Adrenal gland (tissue), 12 donors: ENCODE data around the gene B9D1. TPM values are rescaled to one million over a fixed set of nuclear protein-coding genes. Genes with fewer than 3 reads are reported as not detected.

ENCODE experiments used
- DNase-seq, 7 donors: peaks; one replicate each; pipeline ENCODE4 v3.0.0-alpha.2; 2019 to 2020
- H3K27ac ChIP-seq, 5 donors: fragments of 200-600 bp; sonication (generic) in 4 of 5; 1 replicate in 3 of 5; 2 replicates in 2 of 5; pipeline versions ENCODE4 v1.5.1 to v1.8.0; 2016 to 2020; ENCODE audit warnings: mild to moderate bottlenecking in 1 of 5
- H3K27me3 ChIP-seq: fragments of 200-600 bp; 2 replicates; pipeline ENCODE4 v1.8.0; 2021
- H3K36me3 ChIP-seq, 2 donors: fragments of 200-600 bp; replicated peaks in 1 of 2; 1 replicate in 1 of 2; 2 replicates in 1 of 2; pipeline versions ENCODE4 v1.5.1 to v1.8.0; 2018 to 2022
- H3K4me1 ChIP-seq, 2 donors: fragments of 200-600 bp; replicated peaks in 1 of 2; 1 replicate in 1 of 2; 2 replicates in 1 of 2; pipeline versions ENCODE4 v1.5.1 to v1.8.0; 2018 to 2021
- H3K4me3 ChIP-seq, 4 donors: fragments of 200-600 bp; sonication (generic) in 3 of 4; one replicate each; pipeline ENCODE4 v1.5.1; 2016 to 2018
- H3K9me3 ChIP-seq, 3 donors: fragments of 200-600 bp; sonication (generic) in 1 of 3; replicated peaks in 1 of 3; 1 replicate in 2 of 3; 2 replicates in 1 of 3; pipeline versions ENCODE4 v1.5.1 to v1.8.0; 2016 to 2021
- POLR2A ChIP-seq, 2 donors: fragments of 450-650 bp; IDR thresholded peaks; one replicate each; pipeline ENCODE4 v1.6.1; 2017; ENCODE audit warnings: antibody characterized with exemption in 2 of 2, mild to moderate bottlenecking in 2 of 2, moderate library complexity in 1 of 2
- WGBS, 4 donors: extraction: QIAGEN DNeasy Blood & Tissue Kit in 2 of 4; methylation state at CpG; one replicate each; pipeline versions ENCODE4 v1.1.5 to v1.1.7; 2013 to 2017; 5-methylcytosine and 5-hydroxymethylcytosine counted together
- intact Hi-C, 2 donors: fragments of 100-400 bp; cut with DNase I; formaldehyde crosslinking; loops; one replicate each; pipeline versions ENCODE4 v1.14.1 to v1.15.0; 2022 to 2023
- microRNA counts, 2 donors: library from miRNA; unstranded; fragments of <30 nt; microRNA quantifications; one replicate each; lab custom pipeline; 2016
- microRNA-seq, 3 donors: library from miRNA; unstranded; fragments of <30 nt; microRNA quantifications; one replicate each; pipeline ENCODE4, GENCODE V29; 2017 to 2020
- polyA plus RNA-seq, 3 donors: library from polyadenylated mRNA; stranded (reverse); fragments of 200-250 nt in 2 of 3; fragments of 350-450 nt in 1 of 3; fragmentation: Illumina TruSeq in 1 of 3; extraction: RNeasy Lipid Tissue Mini Kit (QIAGEN cat#74804) in 1 of 3; gene quantifications; one replicate each; pipeline ENCODE4 v1.2.3, GENCODE V29; 2013 to 2014
- small RNA-seq, 2 donors: library from RNA; depleted of rRNA; stranded (forward); fragments of <200 nt; gene quantifications; one replicate each; pipeline ENCODE3, GENCODE V24; 2016
- total RNA-seq, 9 donors: library from RNA; depleted of rRNA in 4 of 9; stranded (reverse); fragments of >200 nt in 4 of 9; fragments of 120-200 nt in 1 of 9; fragmentation: NEBNext Ultra II Directional in 1 of 9; extraction: Animal tissue kit (Norgen Biotek cat#: 25700) in 1 of 9; gene quantifications; one replicate each; pipeline versions ENCODE4 v1.1.0 to v1.2.4, GENCODE V29; 2013 to 2023
- TF ChIP-seq, protein P1 (sequence below), 6 experiments: fragments of 450-650 bp in 4 of 6; fragments of 200-600 bp in 2 of 6; sonication (generic) in 1 of 6; IDR thresholded peaks; 1 replicate in 5 of 6; 2 replicates in 1 of 6; pipeline versions ENCODE4 v1.5.1 to v1.8.0; 2016 to 2021; ENCODE audit warnings: antibody characterized with exemption in 6 of 6, mild to moderate bottlenecking in 2 of 6, moderate library complexity in 1 of 6
- donor health status: healthy with polysubstance abuse.
- donor health status: Bipolar disorder and iron deficiency.
- donor health status: DM: yes; HTN: yes; CAD: no.
- donor health status: DM: no; HTN: no; CAD: no.
- donor health status: DM: no; HTN: no; CAD: no.
- donor health status: DM: yes; HTN: yes; CAD: no.

The B9D1 gene
- total and polyA plus RNA-seq, 12 donors, result 19.3 to 67.7 (median 30.1) TPM

- Histone ChIP-seq H3K4me1 (peaks cover 15 to 35% of the 10 kb centered on the region in 2 donors), H3K27ac (peak overlapping the region in 1 of 5 donors; percentile 48), H3K36me3 (no peaks in the 10 kb centered on the region), H3K9me3 (no peaks in the 10 kb centered on the region), H3K27me3 (no peaks in the 10 kb centered on the region), H3K4me3 (no peak overlapping the region)
- TF ChIP-seq, protein P1, sequence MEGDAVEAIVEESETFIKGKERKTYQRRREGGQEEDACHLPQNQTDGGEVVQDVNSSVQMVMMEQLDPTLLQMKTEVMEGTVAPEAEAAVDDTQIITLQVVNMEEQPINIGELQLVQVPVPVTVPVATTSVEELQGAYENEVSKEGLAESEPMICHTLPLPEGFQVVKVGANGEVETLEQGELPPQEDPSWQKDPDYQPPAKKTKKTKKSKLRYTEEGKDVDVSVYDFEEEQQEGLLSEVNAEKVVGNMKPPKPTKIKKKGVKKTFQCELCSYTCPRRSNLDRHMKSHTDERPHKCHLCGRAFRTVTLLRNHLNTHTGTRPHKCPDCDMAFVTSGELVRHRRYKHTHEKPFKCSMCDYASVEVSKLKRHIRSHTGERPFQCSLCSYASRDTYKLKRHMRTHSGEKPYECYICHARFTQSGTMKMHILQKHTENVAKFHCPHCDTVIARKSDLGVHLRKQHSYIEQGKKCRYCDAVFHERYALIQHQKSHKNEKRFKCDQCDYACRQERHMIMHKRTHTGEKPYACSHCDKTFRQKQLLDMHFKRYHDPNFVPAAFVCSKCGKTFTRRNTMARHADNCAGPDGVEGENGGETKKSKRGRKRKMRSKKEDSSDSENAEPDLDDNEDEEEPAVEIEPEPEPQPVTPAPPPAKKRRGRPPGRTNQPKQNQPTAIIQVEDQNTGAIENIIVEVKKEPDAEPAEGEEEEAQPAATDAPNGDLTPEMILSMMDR (IDR thresholded peaks at IDR 0.05), result no peak
- no peak for TF ChIP-seq POLR2A (IDR thresholded peaks at IDR 0.05)
- WGBS, 4 donors, result 61 to 67% (median 64%) methylated on average over 7 to 8 of the region's 8 CpGs
- peak in 1 of 7 donors; percentile 25 for DNase-seq
- intact Hi-C loops, result no loop called here
These were observed 66.9 kb downstream of the B9D1 start for GRCh38 chr17:19295473-19296135.

GRCh38 chr17:19294443-19294842 is 68.1 kb downstream of the B9D1 start:
- Histone ChIP-seq H3K9me3 (no peaks in the 10 kb centered on the region), H3K4me1 (peaks cover 22 to 46% of the 10 kb centered on the region in 2 donors), H3K27ac (no peak overlapping the region), H3K36me3 (no peaks in the 10 kb centered on the region), H3K4me3 (no peak overlapping the region), H3K27me3 (no peaks in the 10 kb centered on the region)
- intact Hi-C loops, result no loop called here
- no peak for TF ChIP-seq POLR2A (IDR thresholded peaks at IDR 0.05)
- TF ChIP-seq, protein P1 (IDR thresholded peaks at IDR 0.05), result no peak
- no peak for DNase-seq
- WGBS, 4 donors, result 82 to 91% (median 88%) methylated on average over 3 of the region's 3 CpGs

MicroRNAs within 50 kb of the gene (microRNA counts, 767-probe panel; counts per million panel counts)
- 3,771 to 3,952 counts per million in 2 donors for microRNA hsa-miR-1180 (lab: Ali Mortazavi, UCI)

Small RNAs within 50 kb of the gene (microRNA-seq; reads per million reads assigned to microRNA genes)
- gene MIR1180, result 472 to 1,593 (median 841) reads per million in 3 donors

Small RNAs within 50 kb of the gene (small RNA-seq; reads per million reads assigned to genes)
- gene MIR1180, result 11.0 to 16.4 reads per million in 2 donors

Other genes with a start within 250 kb of the B9D1 start
- 1 to 10 TPM in 7 of 9 donors, under 1 TPM in 2; 0.72 to 9.1 (median 2.9) TPM for gene GRAPL, start 235.1 kb downstream of the B9D1 start, total RNA-seq
- 10 to 100 TPM in 1 of 3 donors, 1 to 10 TPM in 1, under 1 TPM in 1; 0.46 to 10.4 (median 3.2) TPM for gene GRAPL, start 235.1 kb downstream of the B9D1 start, polyA plus RNA-seq
- 10 to 100 TPM; 16.0 to 53.8 (median 21.1) TPM for gene EPN2, start 125.4 kb downstream of the B9D1 start, total RNA-seq
- 10 to 100 TPM; 12.0 to 24.6 (median 23.9) TPM for gene EPN2, start 125.4 kb downstream of the B9D1 start, polyA plus RNA-seq
- gene MAPK7, start 15.8 kb upstream of the B9D1 start, total RNA-seq, result 100 to 1,000 TPM in 1 of 9 donors, 10 to 100 TPM in 7, 1 to 10 TPM in 1; 7.6 to 223 (median 46.8) TPM
- 10 to 100 TPM; 22.6 to 41.3 (median 26.8) TPM for gene MAPK7, start 15.8 kb upstream of the B9D1 start, polyA plus RNA-seq
- gene MFAP4, start 24.5 kb upstream of the B9D1 start, total RNA-seq, result 10 to 100 TPM in 8 of 9 donors, 1 to 10 TPM in 1; 7.2 to 84.5 (median 29.5) TPM
- 10 to 100 TPM; 36.8 to 53.6 (median 40.1) TPM for gene MFAP4, start 24.5 kb upstream of the B9D1 start, polyA plus RNA-seq
- gene RNF112, start 48.5 kb upstream of the B9D1 start, total RNA-seq, result 1 to 10 TPM in 6 of 9 donors, under 1 TPM in 2, not detected in 1; 0.88 to 4.6 (median 1.8) TPM
- 10 to 100 TPM in 1 of 3 donors, 1 to 10 TPM in 2; 2.8 to 35.6 (median 6.4) TPM for gene RNF112, start 48.5 kb upstream of the B9D1 start, polyA plus RNA-seq
- gene SLC47A1, start 171.1 kb upstream of the B9D1 start, total RNA-seq, result 100 to 1,000 TPM in 8 of 9 donors, 10 to 100 TPM in 1; 90.1 to 630 (median 182) TPM
- gene SLC47A1, start 171.1 kb upstream of the B9D1 start, polyA plus RNA-seq, result 100 to 1,000 TPM; 104 to 460 (median 150) TPM